Hepatocyte (in vitro differentiated cells): ENCODE results near the gene TM7SF2. TPM values are rescaled to one million over a fixed set of nuclear protein-coding genes. Genes with fewer than 3 reads are reported as not detected.

Experiments
- DNase-seq: peaks from one replicate; pipeline ENCODE4 v3.0.0-alpha.2; 2016; ENCODE audit warnings: low spot score
- H2AFZ ChIP-seq: fragments of 200-600 bp; sonication (generic); 2 replicates; pipeline ENCODE4 v1.6.0; 2016; ENCODE audit warnings: antibody characterized with exemption, mild to moderate bottlenecking
- H3K27ac ChIP-seq: fragments of 200-600 bp; sonication (generic); 2 replicates; pipeline ENCODE4 v1.5.1; 2016; ENCODE audit warnings: mild to moderate bottlenecking
- H3K27me3 ChIP-seq: fragments of 200-600 bp; sonication (generic); 2 replicates; pipeline ENCODE4 v1.6.1; 2016
- H3K36me3 ChIP-seq: fragments of 200-600 bp; sonication (generic); replicated peaks from 2 replicates; pipeline ENCODE4 v1.5.1; 2016; ENCODE audit warnings: low read depth; ENCODE audit not compliant: insufficient read depth
- H3K4me1 ChIP-seq: fragments of 200-600 bp; sonication (generic); 2 replicates; pipeline ENCODE4 v1.5.1; 2016; ENCODE audit warnings: mild to moderate bottlenecking, moderate library complexity; ENCODE audit not compliant: insufficient read depth
- H3K4me2 ChIP-seq: fragments of 200-600 bp; sonication (generic); 2 replicates; pipeline ENCODE4 v1.6.0; 2016
- H3K4me3 ChIP-seq: fragments of 200-600 bp; sonication (generic); 2 replicates; pipeline ENCODE4 v1.5.1; 2016; ENCODE audit warnings: mild to moderate bottlenecking
- H3K79me2 ChIP-seq: fragments of 200-600 bp; sonication (generic); 2 replicates; pipeline ENCODE4 v1.6.0; 2017; ENCODE audit warnings: mild to moderate bottlenecking
- H3K9me2 ChIP-seq: fragments of 200-600 bp; sonication (generic); replicated peaks from 2 replicates; pipeline ENCODE4 v1.6.0; 2017; ENCODE audit warnings: mild to moderate bottlenecking; ENCODE audit not compliant: insufficient read depth
- H3K9me3 ChIP-seq: fragments of 200-600 bp; sonication (generic); 2 replicates; pipeline ENCODE4 v1.5.1; 2016; ENCODE audit warnings: low read depth, mild to moderate bottlenecking
- H4K20me1 ChIP-seq: fragments of 200-600 bp; sonication (generic); 2 replicates; pipeline ENCODE4 v1.6.0; 2016; ENCODE audit warnings: mild to moderate bottlenecking; ENCODE audit not compliant: insufficient read depth, poor library complexity, severe bottlenecking
- CTCF ChIP-seq: fragments of 200-600 bp; sonication (generic); IDR thresholded peaks from 2 replicates; pipeline ENCODE4 v1.5.1; 2016; ENCODE audit warnings: antibody characterized with exemption, mild to moderate bottlenecking; ENCODE audit not compliant: poor library complexity
- EZH2 ChIP-seq: fragments of 200-600 bp; sonication (generic); IDR thresholded peaks from 2 replicates; pipeline ENCODE4 v1.6.1; 2016; ENCODE audit warnings: antibody characterized with exemption, mild to moderate bottlenecking, borderline replicate concordance
- EZH2phosphoT487 ChIP-seq: fragments of 200-600 bp; sonication (generic); IDR thresholded peaks from one replicate; pipeline ENCODE4 v1.6.1; 2018; ENCODE audit warnings: antibody characterized with exemption, mild to moderate bottlenecking, low read depth, moderate library complexity; ENCODE audit not compliant: unreplicated experiment, severe bottlenecking
- WGBS: methylation state at CpG from one replicate; pipeline ENCODE4 v1.1.6; 2016; ENCODE audit warnings: low lambda C conversion rate; ENCODE audit errors: missing lambda C conversion rate; 5-methylcytosine and 5-hydroxymethylcytosine counted together
- polyA plus RNA-seq: library from polyadenylated mRNA; unstranded; fragments of >200 nt; fragmentation: Nextera tagmentation; extraction: Ambion mirVana; gene quantifications from 2 replicates; pipeline ENCODE4 v1.2.1, GENCODE V29; 2016
- total RNA-seq: library from RNA; depleted of rRNA; stranded (reverse); fragments of >200 nt; gene quantifications from 2 replicates; pipeline ENCODE4 v1.2.3, GENCODE V29; 2014

TM7SF2 gene
- 124 and 133 TPM in 2 replicates for total RNA-seq
- polyA plus RNA-seq, result 194 and 209 TPM in 2 replicates

DNA sequence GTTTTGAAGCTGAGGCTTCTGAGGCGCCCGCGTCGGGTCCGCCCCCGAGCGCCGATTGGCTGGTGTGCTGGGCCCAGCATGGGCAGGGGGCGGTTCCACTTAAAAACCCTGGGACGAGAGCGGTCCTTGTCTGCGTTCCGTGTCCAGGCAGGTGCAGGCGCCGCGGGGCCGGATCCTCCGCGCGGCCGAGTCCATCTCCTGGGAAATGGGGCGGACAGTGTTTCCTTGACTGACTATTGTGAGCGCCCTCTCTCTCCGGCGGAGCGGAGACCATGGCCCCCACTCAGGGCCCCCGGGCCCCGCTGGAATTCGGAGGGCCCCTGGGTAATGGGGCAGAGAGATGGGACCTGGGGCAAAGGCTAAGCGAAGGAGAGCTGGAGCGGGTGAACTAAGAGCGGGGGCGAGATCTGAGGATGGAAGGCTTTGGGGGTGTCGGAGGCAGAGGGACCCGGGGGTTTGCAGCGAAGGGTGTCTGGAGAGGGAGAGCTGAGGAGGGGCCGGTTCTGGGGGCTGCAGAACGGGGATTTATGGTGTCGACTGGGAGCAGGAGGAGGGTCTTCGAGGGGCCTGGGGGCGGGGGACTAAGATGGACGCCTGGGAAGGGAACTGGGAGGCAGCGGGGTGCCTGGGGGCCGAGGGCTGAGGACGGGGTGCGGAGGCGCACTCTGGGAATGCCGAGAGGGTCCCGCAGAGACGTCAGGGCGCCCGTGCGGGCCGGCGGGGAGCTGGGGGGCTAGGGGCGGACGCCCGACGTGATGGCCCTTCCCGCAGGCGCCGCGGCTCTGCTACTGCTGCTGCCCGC is at the start of gene TM7SF2:
TSS of gene TM7SF2 (plus strand) at position 129 of the 802 bp plus-strand sequence. CDS start at position 273, 144 bp downstream.
- Histone ChIP-seq H3K36me3 (no peaks in the 10 kb centered on the region), H4K20me1 (no peaks in the 10 kb centered on the region), H3K4me2 (peak within 1 kb of the TSS; percentile 99), H3K27ac (peak within 1 kb of the TSS; percentile 80), H3K9me2 (no peaks in the 10 kb centered on the region), H3K27me3 (no peaks in the 10 kb centered on the region), H3K9me3 (no peaks in the 10 kb centered on the region), H3K4me3 (peak within 1 kb of the TSS; percentile 75), H3K79me2 (peaks cover 41% of the 10 kb centered on the region), H3K4me1 (peaks cover 27% of the 10 kb centered on the region), H2AFZ (no peak within 1 kb of the TSS)
- no peak for TF ChIP-seq CTCF
- TF ChIP-seq EZH2, result no peak
- TF ChIP-seq EZH2phosphoT487, result no peak
- peak; percentile 98 for DNase-seq
- WGBS, result under 1% methylated on average over 38 of the region's 64 CpGs

- H3K79me2 ChIP-seq, result no peaks in the 10 kb centered on the region
- no peaks in the 10 kb centered on the region for H3K36me3 ChIP-seq
- H3K4me3 ChIP-seq, result no peak overlapping the region
- TF ChIP-seq EZH2phosphoT487 (no peak), EZH2 (no peak), CTCF (no peak)
- H3K27ac ChIP-seq, result no peak overlapping the region
- H3K9me2 ChIP-seq, result no peaks in the 10 kb centered on the region
- no peaks in the 10 kb centered on the region for H3K27me3 ChIP-seq
- H3K4me1 ChIP-seq, result no peaks in the 10 kb centered on the region
- 71% methylated on average over 3 of the region's 3 CpGs for WGBS
- H4K20me1 ChIP-seq, result no peaks in the 10 kb centered on the region
- DNase-seq, result no peak
- H2AFZ ChIP-seq, result no peak overlapping the region
- no peaks in the 10 kb centered on the region for H3K9me3 ChIP-seq
- no peak overlapping the region for H3K4me2 ChIP-seq
Observed at GRCh38 chr11:65063532-65063931, 48.1 kb upstream of the TM7SF2 start.

DNA sequence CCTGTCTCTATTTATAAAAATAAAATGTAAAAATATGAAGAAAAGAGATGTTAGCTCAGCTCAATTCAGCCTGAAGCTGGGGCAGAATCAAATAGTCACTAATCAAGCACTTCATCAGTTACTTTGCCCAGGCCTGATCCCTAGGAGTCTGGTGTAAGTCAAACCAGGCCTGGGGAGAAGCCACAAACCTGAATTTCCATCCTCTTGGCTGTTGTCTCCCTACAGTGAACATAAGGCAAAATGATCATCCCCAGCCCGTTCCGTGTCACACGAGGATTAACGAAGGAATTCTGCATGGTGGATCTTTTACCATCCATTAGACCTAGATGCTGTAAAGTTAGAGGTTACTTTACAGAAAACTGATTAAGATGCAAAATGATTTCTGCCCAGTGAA is 46.8 kb upstream of the TM7SF2 start:
- 58% methylated on average over 4 of the region's 4 CpGs for WGBS
- no peaks in the 10 kb centered on the region for H3K27me3 ChIP-seq
- TF ChIP-seq CTCF, result no peak
- TF ChIP-seq EZH2, result no peak
- TF ChIP-seq EZH2phosphoT487, result no peak

More for the DNA sequence above, 46.8 kb upstream of the TM7SF2 start:
- H3K4me2 ChIP-seq, result no peak overlapping the region
- no peak overlapping the region for H3K4me3 ChIP-seq
- no peaks in the 10 kb centered on the region for H3K9me2 ChIP-seq
- no peak for DNase-seq
- H3K27ac ChIP-seq, result no peak overlapping the region
- no peaks in the 10 kb centered on the region for H3K79me2 ChIP-seq
- no peaks in the 10 kb centered on the region for H3K36me3 ChIP-seq
- H3K4me1 ChIP-seq, result no peaks in the 10 kb centered on the region
- H3K9me3 ChIP-seq, result no peaks in the 10 kb centered on the region
- no peaks in the 10 kb centered on the region for H4K20me1 ChIP-seq
- no peak overlapping the region for H2AFZ ChIP-seq
